Type B pancreatic cell (in vitro differentiated cells): Measurements from ENCODE around the gene HNMT. TPM values are rescaled to one million over a fixed set of nuclear protein-coding genes. Genes with fewer than 3 reads are reported as not detected.

Experiments
- DNase-seq: peaks from one replicate; pipeline ENCODE4 v3.0.0; 2021; ENCODE audit warnings: mixed read lengths; ENCODE audit not compliant: unreplicated experiment; ENCODE audit errors: extremely low spot score
- H3K27ac Mint-ChIP-seq: 2 replicates; pipeline ENCODE4 v1.8.0; 2021; ENCODE audit warnings: mild to moderate bottlenecking, mixed read lengths
- H3K27me3 Mint-ChIP-seq: 2 replicates; pipeline ENCODE4 v1.8.0; 2021; ENCODE audit warnings: mixed read lengths
- H3K36me3 Mint-ChIP-seq: 2 replicates; pipeline ENCODE4 v1.8.0; 2021; ENCODE audit warnings: mixed read lengths
- H3K4me1 Mint-ChIP-seq: one replicate; pipeline ENCODE4 v1.8.0; 2021; ENCODE audit warnings: mixed read lengths; ENCODE audit not compliant: unreplicated experiment
- H3K4me3 Mint-ChIP-seq: 2 replicates; pipeline ENCODE4 v1.8.0; 2021; ENCODE audit warnings: mild to moderate bottlenecking, mixed read lengths
- H3K9me3 Mint-ChIP-seq: 2 replicates; pipeline ENCODE4 v1.8.0; 2021; ENCODE audit warnings: mixed read lengths
- total RNA-seq: library from RNA; stranded (reverse); gene quantifications from 2 replicates; pipeline ENCODE4 v1.2.1, GENCODE V29; 2021; ENCODE audit warnings: low replicate concordance
- TF ChIP-seq, protein P1 (sequence below): fragments of 200-600 bp; sonication (generic); conservative IDR thresholded peaks from 2 replicates; pipeline ENCODE4 v1.5.0; 2021; ENCODE audit warnings: antibody characterized with exemption, mild to moderate bottlenecking

HNMT gene
- total RNA-seq, 1 donor from 2014 or later: 12.1 TPM

DNA sequence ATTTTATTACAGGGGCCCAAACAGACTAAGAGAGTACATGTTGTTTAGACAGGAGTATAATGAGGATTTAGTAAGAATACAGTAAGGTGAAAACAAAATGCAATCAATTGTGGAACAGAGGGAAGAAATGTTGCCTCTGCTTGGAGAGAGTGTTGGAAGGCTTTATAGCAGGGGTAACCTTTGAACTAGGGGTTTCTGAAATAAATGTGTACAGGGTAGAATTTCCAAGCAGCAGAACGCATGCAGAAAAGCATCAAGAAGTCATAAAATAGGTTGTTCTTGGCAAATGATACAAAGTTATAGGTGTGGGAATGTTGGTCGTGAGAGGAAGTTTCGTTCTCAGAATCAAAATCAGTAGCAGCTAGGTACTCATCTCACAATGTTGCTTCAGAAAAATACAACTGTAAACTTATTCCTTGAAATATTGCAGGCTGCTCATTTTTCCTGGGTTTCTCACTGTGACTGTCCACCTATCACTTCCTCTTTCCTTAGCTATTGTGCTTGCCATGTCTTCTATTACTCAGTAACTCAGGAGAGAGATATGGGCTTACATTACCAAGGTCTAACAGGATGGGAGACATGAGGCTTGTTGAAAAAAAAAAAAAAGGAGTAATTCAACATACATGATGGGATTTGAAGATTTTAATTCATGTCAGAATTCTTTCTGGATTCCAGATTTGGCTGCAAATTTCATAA is 17.1 kb upstream of the HNMT start:
- H3K27me3 Mint-ChIP-seq: no peaks in the 10 kb centered on the region
- peaks cover 33% of the 10 kb centered on the region for H3K4me1 Mint-ChIP-seq
- DNase-seq: no peak

GRCh38 chr2:137947728-137948336 is 16.4 kb upstream of the HNMT start:
- peaks cover 29% of the 10 kb centered on the region for H3K4me1 Mint-ChIP-seq
- H3K4me3 Mint-ChIP-seq: no peak overlapping the region
- H3K27me3 Mint-ChIP-seq: no peaks in the 10 kb centered on the region
- TF ChIP-seq, protein P1, sequence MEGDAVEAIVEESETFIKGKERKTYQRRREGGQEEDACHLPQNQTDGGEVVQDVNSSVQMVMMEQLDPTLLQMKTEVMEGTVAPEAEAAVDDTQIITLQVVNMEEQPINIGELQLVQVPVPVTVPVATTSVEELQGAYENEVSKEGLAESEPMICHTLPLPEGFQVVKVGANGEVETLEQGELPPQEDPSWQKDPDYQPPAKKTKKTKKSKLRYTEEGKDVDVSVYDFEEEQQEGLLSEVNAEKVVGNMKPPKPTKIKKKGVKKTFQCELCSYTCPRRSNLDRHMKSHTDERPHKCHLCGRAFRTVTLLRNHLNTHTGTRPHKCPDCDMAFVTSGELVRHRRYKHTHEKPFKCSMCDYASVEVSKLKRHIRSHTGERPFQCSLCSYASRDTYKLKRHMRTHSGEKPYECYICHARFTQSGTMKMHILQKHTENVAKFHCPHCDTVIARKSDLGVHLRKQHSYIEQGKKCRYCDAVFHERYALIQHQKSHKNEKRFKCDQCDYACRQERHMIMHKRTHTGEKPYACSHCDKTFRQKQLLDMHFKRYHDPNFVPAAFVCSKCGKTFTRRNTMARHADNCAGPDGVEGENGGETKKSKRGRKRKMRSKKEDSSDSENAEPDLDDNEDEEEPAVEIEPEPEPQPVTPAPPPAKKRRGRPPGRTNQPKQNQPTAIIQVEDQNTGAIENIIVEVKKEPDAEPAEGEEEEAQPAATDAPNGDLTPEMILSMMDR: peak; percentile 80
- H3K9me3 Mint-ChIP-seq: peaks cover 3% of the 10 kb centered on the region
- H3K27ac Mint-ChIP-seq: peak overlapping the region; percentile 4
- DNase-seq: no peak
- H3K36me3 Mint-ChIP-seq: no peaks in the 10 kb centered on the region

More for the DNA sequence above, 17.1 kb upstream of the HNMT start:
- no peak overlapping the region for H3K4me3 Mint-ChIP-seq
- TF ChIP-seq, protein P1: no peak
- no peak overlapping the region for H3K27ac Mint-ChIP-seq
- no peaks in the 10 kb centered on the region for H3K36me3 Mint-ChIP-seq
- H3K9me3 Mint-ChIP-seq: peaks cover 3% of the 10 kb centered on the region

DNA sequence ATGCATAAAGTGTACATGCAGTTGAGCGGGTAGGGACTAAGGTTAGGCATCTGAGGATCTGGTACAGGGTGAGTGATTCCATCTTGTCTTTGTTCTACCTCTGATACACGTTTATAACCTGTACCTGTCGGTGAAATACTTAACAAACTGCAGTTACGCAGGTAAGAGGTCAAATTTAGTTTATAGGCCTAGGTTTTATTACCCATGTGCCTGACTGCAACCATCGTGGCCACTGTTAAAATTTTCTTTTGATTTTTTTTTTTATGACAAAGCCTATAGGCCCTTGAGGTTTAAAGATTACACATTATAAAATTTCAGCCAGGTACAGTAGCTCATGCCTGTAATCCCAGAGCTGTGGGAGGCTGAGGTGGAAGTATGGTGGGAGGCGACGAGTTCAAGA is 15.4 kb upstream of the HNMT start:
- H3K4me3 Mint-ChIP-seq: no peak overlapping the region

DNA sequence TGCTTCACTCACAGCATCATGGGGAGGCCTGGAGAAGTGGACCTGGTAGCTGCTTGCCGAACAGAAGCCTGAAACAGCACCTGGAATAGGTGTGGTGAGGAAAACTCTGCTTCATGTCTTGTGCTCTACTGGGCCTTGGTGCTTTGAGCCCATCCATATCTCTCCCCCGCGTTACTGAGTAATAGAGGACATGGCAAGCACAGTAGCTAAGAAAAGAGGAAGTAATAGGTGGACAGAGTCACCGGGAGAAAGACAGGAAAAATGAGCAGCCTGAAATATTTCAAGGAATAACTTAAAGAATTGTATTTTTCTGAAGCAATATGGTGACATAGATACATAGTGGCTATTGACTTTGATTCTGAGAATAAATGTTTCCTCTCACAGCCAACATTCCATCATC is 14.0 kb upstream of the HNMT start:
- Mint-ChIP-seq H3K27me3 (no peaks in the 10 kb centered on the region), H3K4me1 (peaks cover 18% of the 10 kb centered on the region), H3K9me3 (peaks cover 3% of the 10 kb centered on the region), H3K4me3 (no peak overlapping the region), H3K27ac (no peak overlapping the region), H3K36me3 (no peaks in the 10 kb centered on the region)
- TF ChIP-seq, protein P1: no peak
- DNase-seq: no peak

More for the DNA sequence above, 15.4 kb upstream of the HNMT start:
- TF ChIP-seq, protein P1: no peak
- peaks cover 25% of the 10 kb centered on the region for H3K4me1 Mint-ChIP-seq
- no peaks in the 10 kb centered on the region for H3K36me3 Mint-ChIP-seq
- H3K9me3 Mint-ChIP-seq: peaks cover 3% of the 10 kb centered on the region
- no peak for DNase-seq
- H3K27ac Mint-ChIP-seq: no peak overlapping the region
- no peaks in the 10 kb centered on the region for H3K27me3 Mint-ChIP-seq

GRCh38 chr2:137951586-137951985 is 12.7 kb upstream of the HNMT start:
- no peak overlapping the region for H3K27ac Mint-ChIP-seq
- DNase-seq: no peak
- H3K4me3 Mint-ChIP-seq: no peak overlapping the region
- TF ChIP-seq, protein P1: no peak
- H3K9me3 Mint-ChIP-seq: peaks cover 3% of the 10 kb centered on the region
- peaks cover 18% of the 10 kb centered on the region for H3K4me1 Mint-ChIP-seq
- no peaks in the 10 kb centered on the region for H3K36me3 Mint-ChIP-seq
- no peaks in the 10 kb centered on the region for H3K27me3 Mint-ChIP-seq
